Measurements from ENCODE around the gene DDT.

DNA sequence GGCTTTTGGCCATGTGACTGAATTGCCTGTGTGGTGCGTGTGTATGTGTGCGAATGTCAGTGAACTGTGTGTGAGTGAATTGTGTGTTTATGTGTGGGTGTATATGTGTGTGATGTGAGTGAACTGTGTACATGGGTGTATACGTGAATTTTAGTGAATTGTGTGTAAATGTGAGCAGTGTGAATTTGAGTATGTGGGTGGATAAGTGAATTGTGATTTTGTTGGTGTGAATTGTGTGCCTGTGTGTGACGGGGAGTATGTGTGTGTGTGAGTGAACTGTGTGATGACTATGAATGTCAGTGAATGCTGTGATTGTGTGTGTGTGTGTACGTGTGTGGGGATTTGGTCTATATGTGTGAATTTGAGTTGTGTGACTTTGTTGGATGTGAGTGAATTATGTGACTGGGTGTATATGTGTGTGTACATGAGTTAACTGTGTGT is 4.0 kb downstream of the DDT start:
- no peak for TF ChIP-seq CTCF (IDR thresholded peaks at IDR 0.05)
- TF ChIP-seq POLR2A (IDR thresholded peaks at IDR 0.05): no peak
